Measurements from ENCODE around the gene MRPS7.

DNA sequence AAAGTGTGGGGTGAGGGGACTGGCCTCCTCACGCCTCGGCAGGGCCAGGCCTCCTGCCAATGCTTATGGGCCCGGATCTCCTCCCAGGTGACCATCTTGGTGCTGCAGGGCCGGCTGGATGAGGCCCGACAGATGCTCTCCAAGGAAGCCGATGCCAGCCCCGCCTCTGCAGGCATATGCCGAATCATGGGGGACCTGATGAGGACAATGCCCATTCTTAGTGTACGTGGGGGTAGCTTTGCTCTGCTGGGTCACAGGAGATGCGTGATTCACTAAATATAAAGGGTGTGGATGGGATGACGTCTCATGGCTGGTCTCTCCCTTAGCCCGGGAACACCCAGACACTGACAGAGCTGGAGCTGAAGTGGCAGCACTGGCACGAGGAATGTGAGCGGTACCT, 36.7 kb upstream of the MRPS7 start:
- TF ChIP-seq ARNTL (CRISPR knock-in tag; IDR thresholded peaks at IDR 0.05; ENCODE audit: borderline replicate concordance, low read depth) = no peak
- TF ChIP-seq CSDC2 (CRISPR knock-in tag; IDR thresholded peaks at IDR 0.05) = no peak
- no peak for TF ChIP-seq GLIS3 (CRISPR knock-in tag; IDR thresholded peaks at IDR 0.05)
- no peak for TF ChIP-seq TCF4 (CRISPR knock-in tag; IDR thresholded peaks at IDR 0.05; ENCODE audit: borderline replicate concordance)
- TF ChIP-seq, protein P1, sequence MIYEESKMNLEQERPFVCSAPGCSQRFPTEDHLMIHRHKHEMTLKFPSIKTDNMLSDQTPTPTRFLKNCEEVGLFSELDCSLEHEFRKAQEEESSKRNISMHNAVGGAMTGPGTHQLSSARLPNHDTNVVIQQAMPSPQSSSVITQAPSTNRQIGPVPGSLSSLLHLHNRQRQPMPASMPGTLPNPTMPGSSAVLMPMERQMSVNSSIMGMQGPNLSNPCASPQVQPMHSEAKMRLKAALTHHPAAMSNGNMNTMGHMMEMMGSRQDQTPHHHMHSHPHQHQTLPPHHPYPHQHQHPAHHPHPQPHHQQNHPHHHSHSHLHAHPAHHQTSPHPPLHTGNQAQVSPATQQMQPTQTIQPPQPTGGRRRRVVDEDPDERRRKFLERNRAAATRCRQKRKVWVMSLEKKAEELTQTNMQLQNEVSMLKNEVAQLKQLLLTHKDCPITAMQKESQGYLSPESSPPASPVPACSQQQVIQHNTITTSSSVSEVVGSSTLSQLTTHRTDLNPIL (CRISPR knock-in tag; IDR thresholded peaks at IDR 0.05; ENCODE audit: low read depth) = no peak
- TF ChIP-seq RARB (CRISPR knock-in tag; IDR thresholded peaks at IDR 0.05) = no peak
- TF ChIP-seq PPARA (CRISPR knock-in tag; IDR thresholded peaks at IDR 0.05; ENCODE audit: borderline replicate concordance) = no peak
- no peak for TF ChIP-seq CSRNP3 (CRISPR knock-in tag; IDR thresholded peaks at IDR 0.05)
- no peak for TF ChIP-seq PATZ1 (CRISPR knock-in tag; IDR thresholded peaks at IDR 0.05; ENCODE audit: borderline replicate concordance)
- no peak for TF ChIP-seq ZFP30 (CRISPR knock-in tag; IDR thresholded peaks at IDR 0.05)

Measured in SK-N-SH treated with all-trans-retinoic acid at 6 μM for 48 hours (cell line).